ENCODE results near the gene MMRN2. TPM values are rescaled to one million over a fixed set of nuclear protein-coding genes. Genes with fewer than 3 reads are reported as not detected.

The MMRN2 gene
- polyA plus RNA-seq, 1 experiment = 0.69 TPM

- Histone ChIP-seq H3K9me3 (ENCODE audit: control insufficient read depth, insufficient read depth, low read length) (no peaks in the 10 kb centered on the region), H3K27ac (ENCODE audit: low read depth, low read length) (no peak overlapping the region), H3K4me3 (ENCODE audit: low read depth, low read length) (no peak overlapping the region), H3K27me3 (ENCODE audit: control insufficient read depth, insufficient read depth, low read length) (no peaks in the 10 kb centered on the region)
- POLR2A ChIA-PET = no interaction called here
- TF ChIP-seq CTCF (IDR thresholded peaks at IDR 0.05; ENCODE audit: low read depth, low read length) = no peak
- CTCF ChIA-PET = interaction anchor here (1.3 kb wide), 1 partner anchor 238 kb away, joined by 6 read pairs; no protein-coding TSS in a partner anchor
- DNase-seq (ENCODE audit: low read depth, low spot score) = no peak
Observed at GRCh38 chr10:86931872-86932271, 25.5 kb downstream of the MMRN2 start.

GRCh38 chr10:86929468-86930380 lies 27.7 kb downstream of the MMRN2 start:
- no peaks in the 10 kb centered on the region for H3K27me3 ChIP-seq (ENCODE audit: control insufficient read depth, insufficient read depth, low read length)
- H3K27ac ChIP-seq (ENCODE audit: low read depth, low read length) = no peak overlapping the region
- CTCF ChIA-PET = interaction anchor here (0.6 to 1.6 kb wide), 3 partner anchors 9 to 125 kb away, joined by 4 to 11 read pairs (median 10); no protein-coding TSS in a partner anchor
- DNase-seq (ENCODE audit: low read depth, low spot score) = no peak
- H3K9me3 ChIP-seq (ENCODE audit: control insufficient read depth, insufficient read depth, low read length) = no peaks in the 10 kb centered on the region
- POLR2A ChIA-PET = no interaction called here
- TF ChIP-seq CTCF (IDR thresholded peaks at IDR 0.05; ENCODE audit: low read depth, low read length) = no peak
- no peak overlapping the region for H3K4me3 ChIP-seq (ENCODE audit: low read depth, low read length)

DNA sequence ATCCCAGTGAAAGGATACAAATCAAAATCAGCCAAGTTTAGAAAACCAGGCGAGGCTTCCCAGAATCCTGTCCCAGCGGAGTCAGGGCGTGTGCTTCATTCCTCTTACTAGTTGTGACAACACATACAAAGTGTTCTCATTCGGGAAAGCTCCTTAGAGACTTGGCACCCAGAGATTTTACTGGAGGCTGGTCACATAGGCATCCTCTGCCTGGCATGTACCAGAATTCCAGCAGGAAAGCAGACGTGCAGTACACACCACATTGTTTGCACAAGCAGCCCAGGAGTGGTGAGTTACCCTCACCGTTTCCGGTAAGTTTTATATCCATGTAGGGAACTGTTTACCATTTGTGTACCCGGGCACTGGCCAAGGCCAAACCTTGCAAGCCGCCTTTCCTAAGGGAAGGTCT lies 34.9 kb downstream of the MMRN2 start:
- no peak for DNase-seq (ENCODE audit: low read depth, low spot score)
- H3K27me3 ChIP-seq (ENCODE audit: control insufficient read depth, insufficient read depth, low read length) = no peaks in the 10 kb centered on the region
- H3K9me3 ChIP-seq (ENCODE audit: control insufficient read depth, insufficient read depth, low read length) = no peaks in the 10 kb centered on the region
- no peak overlapping the region for H3K27ac ChIP-seq (ENCODE audit: low read depth, low read length)
- POLR2A ChIA-PET = no interaction called here
- TF ChIP-seq CTCF (IDR thresholded peaks at IDR 0.05; ENCODE audit: low read depth, low read length) = no peak
- CTCF ChIA-PET = no interaction called here
- no peak overlapping the region for H3K4me3 ChIP-seq (ENCODE audit: low read depth, low read length)

DNA sequence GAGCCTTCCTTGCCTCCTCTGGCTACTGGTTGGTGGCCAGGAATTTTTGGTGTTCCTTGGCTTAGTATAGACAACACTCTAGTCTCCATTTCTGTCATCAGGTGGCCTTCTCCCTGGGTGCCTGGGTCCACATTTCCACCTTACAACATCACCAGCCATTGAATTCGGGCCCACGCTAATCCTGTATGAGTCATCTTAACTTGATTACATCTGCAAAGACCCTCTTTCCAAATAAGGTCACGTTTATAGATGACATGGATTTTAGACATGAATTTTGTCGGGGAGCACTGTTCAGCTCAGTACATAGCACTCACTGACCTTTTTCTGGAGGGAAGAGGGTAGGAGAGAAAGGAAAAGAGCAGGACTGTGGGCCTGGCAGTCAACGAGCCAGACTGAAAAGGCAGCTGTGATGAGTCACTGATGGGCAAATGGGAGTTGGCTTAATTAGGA lies 39.4 kb downstream of the MMRN2 start:
- ChIA-PET CTCF (interaction anchor here (0.7 to 1.5 kb wide), 5 partner anchors 18 to 224 kb away, joined by 4 to 10 read pairs (median 4); no protein-coding TSS in a partner anchor), POLR2A (interaction anchor here (0.7 kb wide), 2 partner anchors 82 to 135 kb away, joined by 3 to 4 read pairs; no protein-coding TSS in a partner anchor)
- TF ChIP-seq CTCF (IDR thresholded peaks at IDR 0.05; ENCODE audit: low read depth, low read length) = no peak
- H3K4me3 ChIP-seq (ENCODE audit: low read depth, low read length) = no peak overlapping the region
- peak overlapping the region; percentile 71 for H3K27ac ChIP-seq (ENCODE audit: low read depth, low read length)
- H3K9me3 ChIP-seq (ENCODE audit: control insufficient read depth, insufficient read depth, low read length) = no peaks in the 10 kb centered on the region
- H3K27me3 ChIP-seq (ENCODE audit: control insufficient read depth, insufficient read depth, low read length) = no peaks in the 10 kb centered on the region
- DNase-seq (ENCODE audit: low read depth, low spot score) = peak; percentile 24

DNA sequence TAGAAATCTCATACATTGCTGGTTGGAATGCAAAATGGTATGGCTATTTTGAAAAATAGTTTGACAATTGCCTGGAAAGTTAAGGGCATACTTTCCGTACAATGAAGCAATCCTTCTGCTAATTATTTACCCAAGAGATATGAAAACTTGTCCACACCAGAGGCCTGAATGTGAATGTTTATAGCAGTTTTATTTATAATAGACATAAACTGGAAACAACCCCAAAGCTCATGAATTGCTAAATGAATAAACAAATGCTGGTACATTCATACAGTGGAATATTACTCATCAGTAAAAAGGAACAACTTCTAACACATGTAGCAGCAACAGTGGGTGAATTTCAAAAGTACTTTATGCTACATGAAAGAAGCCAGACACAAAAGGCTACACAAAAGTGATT lies 42.7 kb downstream of the MMRN2 start:
- DNase-seq (ENCODE audit: low read depth, low spot score) = no peak
- no peaks in the 10 kb centered on the region for H3K27me3 ChIP-seq (ENCODE audit: control insufficient read depth, insufficient read depth, low read length)
- ChIA-PET POLR2A (no interaction called here), CTCF (interaction anchor here (1.0 to 1.6 kb wide), 2 partner anchors 12 to 14 kb away, joined by 3 to 5 read pairs; no protein-coding TSS in a partner anchor)
- no peak for TF ChIP-seq CTCF (IDR thresholded peaks at IDR 0.05; ENCODE audit: low read depth, low read length)
- H3K27ac ChIP-seq (ENCODE audit: low read depth, low read length) = no peak overlapping the region
- H3K9me3 ChIP-seq (ENCODE audit: control insufficient read depth, insufficient read depth, low read length) = no peaks in the 10 kb centered on the region
- H3K4me3 ChIP-seq (ENCODE audit: low read depth, low read length) = no peak overlapping the region
